MG63 (cell line): ENCODE results near the gene FBXO27. TPM values are rescaled to one million over a fixed set of nuclear protein-coding genes. Genes with fewer than 3 reads are reported as not detected.
"Not testable (repeated sequence)": the region's sequence is repeated elsewhere in the genome, so short reads cannot be mapped to it uniquely, and the experiment has no call there.

Source experiments
- DNase-seq: peaks from one replicate; pipeline ENCODE4 v3.0.0-alpha.2; 2020
- H3K27me3 ChIP-seq: fragments of 250-450 bp; sonication (Bioruptor Pico); 2 replicates; pipeline ENCODE4 v1.5.1; 2020; ENCODE audit warnings: mild to moderate bottlenecking, moderate library complexity
- H3K36me3 ChIP-seq: fragments of 250-450 bp; sonication (Bioruptor Pico); 2 replicates; pipeline ENCODE4 v1.5.1; 2020; ENCODE audit warnings: mild to moderate bottlenecking, moderate library complexity
- H3K4me3 ChIP-seq: fragments of 250-450 bp; sonication (Bioruptor Pico); 2 replicates; pipeline ENCODE4 v1.5.1; 2020; ENCODE audit warnings: mild to moderate bottlenecking, moderate library complexity
- H3K9me3 ChIP-seq: fragments of 250-450 bp; sonication (Bioruptor Pico); 2 replicates; pipeline ENCODE4 v1.5.1; 2020; ENCODE audit warnings: mild to moderate bottlenecking, moderate library complexity
- total RNA-seq: library from RNA; depleted of rRNA; stranded (reverse); fragments of >200 nt; shearing (Covaris generic); gene quantifications from 2 replicates; pipeline ENCODE4 v1.2.3, GENCODE V29; 2014; ENCODE audit warnings: low replicate concordance

FBXO27 gene
- total RNA-seq, 1 experiment from 2014 or later = 0.82 TPM

DNA sequence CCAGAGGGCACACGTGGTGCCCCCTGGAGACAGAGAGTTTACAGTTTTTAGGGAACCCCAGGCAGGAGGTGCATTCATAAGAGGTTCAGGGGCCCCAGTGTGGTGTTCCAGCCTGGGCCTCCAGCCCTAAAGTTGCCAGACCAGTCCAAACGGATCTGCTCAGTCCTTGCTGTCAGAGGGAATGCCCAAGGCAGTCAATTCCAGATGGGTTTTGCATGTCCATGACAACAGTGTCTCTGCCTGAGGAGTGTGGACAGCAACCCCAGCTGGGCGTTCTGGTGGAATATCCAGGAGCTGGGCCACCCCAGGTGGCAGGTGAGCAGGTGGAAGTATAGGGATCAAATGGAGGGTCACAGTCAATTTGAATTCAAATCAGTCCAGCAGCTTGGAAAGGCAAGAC, 25.3 kb downstream of the FBXO27 start:
- Histone ChIP-seq H3K4me3 (no peak overlapping the region), H3K9me3 (no peaks in the 10 kb centered on the region), H3K27me3 (no peaks in the 10 kb centered on the region), H3K36me3 (no peaks in the 10 kb centered on the region)
- no peak for DNase-seq

DNA sequence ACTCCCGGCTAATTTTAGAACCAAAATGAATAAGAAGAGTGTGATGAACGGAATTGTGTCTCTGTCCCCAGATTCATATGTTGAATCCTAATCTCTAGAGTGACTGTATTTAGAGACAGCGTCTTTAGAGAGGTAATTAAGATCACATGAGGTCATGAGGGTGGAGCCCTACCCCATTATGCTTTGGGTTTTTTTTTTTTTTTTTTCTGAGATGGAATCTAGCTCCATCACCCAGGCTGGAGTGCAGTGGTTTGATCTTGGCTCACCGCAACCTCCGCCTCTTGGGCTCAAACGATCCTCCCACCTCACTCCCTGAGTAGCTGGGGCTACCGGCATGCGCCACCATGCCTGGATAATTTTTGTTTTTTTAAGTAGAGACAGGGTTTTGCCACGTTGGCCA, 27.9 kb downstream of the FBXO27 start:
- Histone ChIP-seq H3K27me3 (no peaks in the 10 kb centered on the region), H3K4me3 (no peak overlapping the region), H3K9me3 (no peaks in the 10 kb centered on the region), H3K36me3 (no peaks in the 10 kb centered on the region)
- no peak for DNase-seq

DNA sequence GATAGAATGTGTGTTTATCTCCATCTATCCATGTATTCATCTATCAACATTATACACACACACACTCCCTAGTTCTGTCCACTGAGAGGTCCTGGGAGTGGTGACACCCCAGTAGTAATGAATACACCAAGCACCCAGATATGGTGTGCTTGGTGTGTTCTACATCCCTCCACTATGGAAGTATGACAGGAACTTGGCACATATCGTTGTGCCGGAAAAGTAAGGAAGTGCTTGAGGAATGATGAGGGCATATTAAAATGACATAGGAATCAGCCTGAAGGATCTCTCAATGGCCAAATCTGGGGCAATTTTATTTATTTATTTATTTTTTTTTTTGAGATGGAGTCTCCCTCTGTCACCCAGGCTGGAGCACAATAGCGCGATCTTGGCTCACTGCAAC, 28.6 kb downstream of the FBXO27 start:
- H3K4me3 ChIP-seq = no peak overlapping the region
- H3K9me3 ChIP-seq = peaks cover 2% of the 10 kb centered on the region; the same call in 1 of the 2 replicates
- no peak for DNase-seq
- no peaks in the 10 kb centered on the region for H3K27me3 ChIP-seq
- H3K36me3 ChIP-seq = no peaks in the 10 kb centered on the region

DNA sequence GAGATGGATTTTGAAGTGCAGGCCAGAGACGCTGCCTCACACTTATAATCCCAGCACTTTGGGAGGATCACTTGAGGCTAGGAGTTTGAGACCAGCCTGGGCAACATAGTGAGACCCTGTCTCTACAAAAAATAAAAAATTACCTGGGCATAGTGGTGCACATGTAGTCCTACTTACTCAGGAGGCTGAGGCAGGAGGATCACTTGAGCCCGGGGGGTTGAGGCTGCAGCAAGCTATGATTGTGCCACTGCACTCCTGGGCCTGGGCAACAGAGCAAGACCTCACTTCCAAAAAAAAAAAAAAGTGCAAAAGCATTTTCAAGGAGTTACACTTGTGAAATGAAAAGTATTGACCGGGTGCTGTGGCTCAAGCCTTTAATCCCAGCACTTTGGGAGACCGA, 29.2 kb downstream of the FBXO27 start:
- no peak overlapping the region for H3K4me3 ChIP-seq
- no peak for DNase-seq
- peaks cover 6% of the 10 kb centered on the region; the same call in 1 of the 2 replicates for H3K9me3 ChIP-seq

DNA sequence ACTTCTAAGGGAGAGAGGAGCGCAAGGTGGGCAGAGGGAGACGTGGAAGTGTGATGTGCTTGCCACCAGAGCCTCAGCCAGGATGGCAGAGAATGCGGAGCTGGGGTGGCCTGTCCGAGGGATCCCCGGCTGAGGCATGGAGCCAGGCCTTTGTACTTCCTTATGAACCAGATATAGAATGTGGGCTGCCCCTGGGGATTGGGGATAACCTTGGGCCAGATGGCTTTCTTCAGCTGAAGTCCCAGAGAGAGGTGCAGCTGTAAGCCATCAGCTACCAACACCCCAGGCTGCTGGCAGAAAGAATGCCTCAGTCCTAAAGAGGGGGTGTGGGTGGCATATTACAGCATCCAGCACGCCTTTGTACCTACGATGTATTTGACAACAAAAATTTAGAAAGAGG, 31.3 kb downstream of the FBXO27 start:
- H3K27me3 ChIP-seq = no peaks in the 10 kb centered on the region
- H3K9me3 ChIP-seq = peaks cover 6% of the 10 kb centered on the region; the same call in 1 of the 2 replicates
- no peak for DNase-seq
- no peaks in the 10 kb centered on the region for H3K36me3 ChIP-seq
- no peak overlapping the region for H3K4me3 ChIP-seq

More for the DNA sequence above, 29.2 kb downstream of the FBXO27 start:
- Histone ChIP-seq H3K36me3 (no peaks in the 10 kb centered on the region), H3K27me3 (no peaks in the 10 kb centered on the region)

DNA sequence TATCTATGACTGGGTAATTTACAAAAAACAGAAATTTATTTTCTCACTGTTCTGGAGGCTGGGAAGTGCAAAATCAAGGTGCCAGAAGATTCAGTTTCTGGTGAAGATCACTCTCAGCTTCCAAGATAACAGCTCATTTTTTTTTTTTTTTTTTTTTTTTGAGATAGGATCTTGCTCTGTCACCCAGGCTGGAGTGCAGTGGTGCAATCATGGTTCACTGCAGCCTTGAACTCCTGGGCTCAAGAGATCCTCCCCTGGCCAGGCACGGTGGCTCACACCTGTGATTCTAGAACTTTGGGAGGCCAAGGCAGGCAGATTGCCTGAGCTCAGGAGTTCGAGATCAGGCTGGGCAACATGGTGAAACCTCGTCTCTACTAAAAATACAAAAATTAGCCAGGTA, 34.8 kb downstream of the FBXO27 start:
- H3K27me3 ChIP-seq, DNase-seq, H3K36me3 ChIP-seq, H3K4me3 ChIP-seq: not testable (repeated sequence)
- H3K9me3 ChIP-seq = peaks cover 11% of the 10 kb centered on the region; the same call in 1 of the 2 replicates

DNA sequence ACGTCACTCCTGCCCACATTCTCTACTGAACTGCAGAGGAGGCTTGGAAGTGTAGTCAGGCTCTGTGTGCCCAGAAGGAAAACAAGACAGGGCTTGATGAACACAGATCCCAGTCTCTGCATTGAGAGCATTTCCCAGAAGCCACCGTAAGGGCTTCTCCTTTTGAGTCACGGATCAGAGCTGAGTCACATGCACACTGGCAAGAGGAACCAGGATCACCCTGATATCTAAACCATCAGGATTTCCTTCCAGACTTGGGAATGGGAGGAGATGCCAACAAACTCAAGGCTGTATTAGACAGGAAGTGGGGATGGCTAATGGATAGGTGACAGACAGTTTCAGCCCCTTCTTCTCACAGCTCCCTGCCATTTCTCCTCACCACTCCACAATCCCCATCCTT, 39.1 kb downstream of the FBXO27 start:
- DNase-seq = peak; percentile 84

DNA sequence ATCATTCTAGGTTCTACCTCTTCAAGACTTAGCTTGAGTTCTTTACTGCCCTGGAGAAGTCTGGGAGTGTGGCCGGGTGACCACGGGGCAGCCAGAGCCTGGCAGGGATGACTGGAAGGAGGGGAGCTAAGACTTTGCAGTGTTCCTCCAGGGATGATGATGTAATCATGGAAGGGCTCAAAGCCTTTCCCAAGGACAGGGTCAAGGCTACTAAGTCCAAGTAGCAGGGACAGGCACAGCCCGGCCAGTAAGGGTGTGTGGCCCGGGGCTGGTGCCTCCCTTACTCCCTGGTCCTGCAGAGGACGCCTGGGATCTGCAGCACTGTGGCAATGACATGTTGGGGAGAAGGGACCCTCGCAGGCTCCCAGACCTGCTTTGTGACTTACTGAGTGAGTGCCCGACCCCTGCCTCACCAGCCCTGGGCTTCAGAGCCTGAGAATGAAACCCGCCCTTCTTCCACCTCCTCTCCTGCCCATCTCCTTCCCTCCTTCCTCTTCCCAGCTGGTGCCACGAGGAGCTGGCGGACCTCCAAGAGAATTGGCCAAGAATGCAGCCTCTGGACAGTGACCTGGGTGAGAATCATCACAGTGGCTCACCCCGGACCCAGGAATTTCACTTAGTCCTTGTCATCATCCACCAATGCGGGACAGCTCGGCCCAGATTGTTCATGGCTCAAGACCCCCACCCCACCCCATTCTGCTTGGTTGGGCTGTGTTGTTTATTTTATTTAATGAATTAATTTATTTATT, 41.2 kb downstream of the FBXO27 start:
- DNase-seq = peak; percentile 83
- H3K4me3 ChIP-seq = no peak overlapping the region
- 0 out of 2 replicates have a peak, but pooled peaks cover 6% of the 10 kb centered on the region for H3K9me3 ChIP-seq
- H3K27me3 ChIP-seq = no peaks in the 10 kb centered on the region
- H3K36me3 ChIP-seq = no peaks in the 10 kb centered on the region

More for the DNA sequence above, 39.1 kb downstream of the FBXO27 start:
- Histone ChIP-seq H3K9me3 (0 out of 2 replicates have a peak, but pooled peaks cover 6% of the 10 kb centered on the region), H3K4me3 (no peak overlapping the region), H3K27me3 (no peaks in the 10 kb centered on the region), H3K36me3 (no peaks in the 10 kb centered on the region)

DNA sequence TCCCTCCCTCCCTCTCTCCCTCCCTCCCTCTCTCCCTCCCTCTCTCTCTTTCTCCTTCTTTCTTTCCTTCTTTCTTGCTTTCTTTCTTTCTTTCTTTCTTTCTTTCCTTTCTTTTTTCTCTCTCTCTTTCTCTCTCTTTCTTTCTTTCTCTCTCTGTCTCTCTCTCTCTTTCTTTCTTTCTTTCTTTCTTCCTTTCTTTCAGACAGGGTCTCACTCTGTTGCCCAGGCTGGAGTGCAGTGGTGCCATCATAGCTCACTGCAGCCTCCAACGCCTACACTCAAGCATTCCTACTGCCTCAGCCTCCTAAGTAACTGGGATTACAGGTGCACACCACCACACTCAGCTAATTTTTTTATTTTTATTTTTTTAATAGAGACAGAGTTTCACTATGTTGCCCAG, 42.7 kb downstream of the FBXO27 start:
- not testable (repeated sequence) for H3K27me3 ChIP-seq, H3K36me3 ChIP-seq, H3K4me3 ChIP-seq, DNase-seq, H3K9me3 ChIP-seq

DNA sequence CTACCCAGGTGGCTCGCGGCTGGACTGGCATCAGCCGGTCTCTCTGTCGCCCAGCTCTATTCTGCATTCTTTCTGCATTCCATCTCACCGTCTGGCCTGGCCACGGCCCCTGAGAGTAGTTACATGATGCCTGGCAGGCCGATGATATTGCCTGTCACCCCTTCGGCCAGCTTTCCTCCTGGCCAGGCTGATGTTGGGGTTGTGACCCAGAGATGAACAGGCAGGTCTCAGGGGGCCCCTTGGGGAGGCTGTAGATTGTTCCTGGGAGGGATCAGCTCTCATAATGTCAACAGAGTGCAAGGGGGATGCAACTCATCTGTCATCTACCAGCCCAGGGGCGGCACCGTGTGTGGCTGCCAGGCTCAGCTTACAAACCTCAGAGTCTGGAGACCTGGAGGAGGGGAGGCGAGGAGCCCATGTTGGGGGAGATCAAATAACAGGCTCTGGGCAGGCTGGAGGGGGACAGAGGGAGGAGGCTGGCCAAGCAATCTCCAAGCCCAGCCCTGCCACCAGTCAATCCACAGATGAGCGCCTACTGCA, 43.2 kb downstream of the FBXO27 start:
- H3K9me3 ChIP-seq = 0 out of 2 replicates have a peak, but pooled peaks cover 6% of the 10 kb centered on the region
- DNase-seq = peak; percentile 39

DNA sequence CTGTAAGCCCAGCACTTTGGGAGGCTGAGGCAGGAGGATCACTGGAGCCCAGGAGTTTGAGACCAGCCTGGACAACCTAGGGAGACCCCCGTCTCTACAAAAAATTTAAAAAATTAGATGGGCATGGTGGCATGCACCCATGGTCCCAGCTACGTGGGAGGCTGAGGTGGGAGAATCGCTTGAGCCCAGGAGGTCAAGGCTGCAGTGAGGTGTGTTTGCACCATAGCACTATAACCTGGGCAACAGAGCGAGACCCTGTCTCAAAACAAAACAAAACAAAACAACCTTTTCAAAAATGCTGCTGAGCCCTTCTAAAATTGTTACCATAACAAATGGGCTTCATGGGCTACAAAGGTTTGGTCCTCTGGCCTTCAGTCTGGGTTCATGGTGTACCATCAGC, 43.7 kb downstream of the FBXO27 start:
- not testable (repeated sequence) for DNase-seq, H3K9me3 ChIP-seq, H3K27me3 ChIP-seq, H3K36me3 ChIP-seq, H3K4me3 ChIP-seq

More for the DNA sequence above, 43.2 kb downstream of the FBXO27 start:
- Histone ChIP-seq H3K27me3 (no peaks in the 10 kb centered on the region), H3K36me3 (no peaks in the 10 kb centered on the region), H3K4me3 (no peak overlapping the region)

DNA sequence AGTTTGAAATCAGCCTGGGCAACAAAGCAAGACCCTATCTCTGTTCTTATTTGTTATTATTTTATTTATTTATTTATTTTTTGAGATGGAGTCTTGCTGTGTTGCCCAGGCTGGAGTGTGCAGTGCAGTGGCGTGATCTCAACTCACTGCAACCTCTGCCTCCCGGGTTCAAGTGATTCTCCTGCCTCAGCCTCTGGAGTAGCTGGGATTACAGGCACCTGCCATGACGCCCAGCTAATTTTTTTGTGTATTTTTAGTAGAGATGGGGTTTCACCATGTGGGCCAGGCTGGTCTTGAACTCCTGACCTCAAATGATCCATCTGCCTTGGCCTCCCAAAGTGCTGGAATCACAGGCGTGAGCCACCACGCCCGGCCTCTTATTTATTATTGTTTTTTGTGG, 44.6 kb downstream of the FBXO27 start:
- H3K9me3 ChIP-seq, H3K27me3 ChIP-seq, H3K36me3 ChIP-seq, DNase-seq, H3K4me3 ChIP-seq: not testable (repeated sequence)

DNA sequence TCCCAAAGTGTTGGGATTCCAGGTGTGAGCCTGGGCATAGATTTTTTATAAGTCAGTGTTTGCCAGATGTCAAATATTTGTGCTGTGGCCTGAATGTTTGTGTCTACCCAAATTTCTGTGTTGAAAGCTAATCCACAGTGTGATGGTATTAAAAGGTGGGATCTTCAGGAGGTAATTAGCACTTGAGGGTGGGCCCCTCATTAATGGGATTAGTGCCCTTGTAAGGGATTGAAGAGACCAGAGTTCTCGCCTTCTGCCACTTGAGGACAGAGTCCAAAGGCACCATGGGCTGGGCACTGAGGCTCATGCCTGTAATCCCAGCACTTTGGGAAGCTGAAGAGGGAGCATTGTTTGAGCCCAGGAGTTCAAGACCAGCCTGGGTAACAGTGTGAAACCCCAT, 47.1 kb downstream of the FBXO27 start:
- no peaks in the 10 kb centered on the region for H3K27me3 ChIP-seq
- no peaks in the 10 kb centered on the region for H3K9me3 ChIP-seq
- H3K36me3 ChIP-seq = no peaks in the 10 kb centered on the region
- H3K4me3 ChIP-seq = no peak overlapping the region
- DNase-seq = no peak

DNA sequence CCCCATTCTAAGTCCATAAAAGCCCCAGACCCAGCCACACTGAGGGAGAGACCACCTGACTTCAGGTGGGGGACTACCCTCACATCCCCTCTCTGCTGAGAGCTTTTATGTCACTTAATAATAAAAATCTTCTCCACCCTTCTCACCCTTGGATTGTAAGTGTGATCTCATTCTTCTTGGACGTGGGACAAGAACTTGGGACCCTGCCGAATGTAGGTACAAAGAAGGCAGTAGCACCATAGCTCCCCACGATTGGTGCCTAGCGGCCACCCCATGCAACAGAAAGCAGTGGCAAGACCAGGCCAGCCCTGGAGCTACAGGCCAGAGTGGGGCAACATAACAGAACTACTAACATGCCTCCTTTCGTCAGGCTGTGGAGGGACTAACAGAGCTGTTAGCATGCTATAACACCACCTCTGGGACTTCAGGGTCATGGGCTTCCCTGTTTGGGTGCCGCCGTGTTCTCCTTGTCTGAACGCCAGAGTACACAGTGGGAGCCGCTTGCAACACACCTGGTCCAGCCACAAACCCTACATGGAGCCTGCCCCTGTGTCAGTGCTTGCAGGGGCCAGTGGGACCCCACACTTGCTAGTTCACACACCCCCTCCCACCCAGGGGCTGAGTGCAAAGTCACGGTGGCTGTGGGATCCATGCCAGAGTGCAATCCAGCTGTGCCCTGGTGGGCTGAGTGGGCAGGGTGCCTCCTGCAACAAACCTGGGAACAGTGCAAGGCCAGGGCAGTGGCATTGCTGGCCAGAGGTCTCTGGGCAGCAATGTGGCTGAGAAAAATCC, 51.6 kb downstream of the FBXO27 start:
- DNase-seq = no peak
- Histone ChIP-seq H3K27me3 (no peaks in the 10 kb centered on the region), H3K4me3 (no peak overlapping the region), H3K9me3 (no peaks in the 10 kb centered on the region), H3K36me3 (no peaks in the 10 kb centered on the region)

DNA sequence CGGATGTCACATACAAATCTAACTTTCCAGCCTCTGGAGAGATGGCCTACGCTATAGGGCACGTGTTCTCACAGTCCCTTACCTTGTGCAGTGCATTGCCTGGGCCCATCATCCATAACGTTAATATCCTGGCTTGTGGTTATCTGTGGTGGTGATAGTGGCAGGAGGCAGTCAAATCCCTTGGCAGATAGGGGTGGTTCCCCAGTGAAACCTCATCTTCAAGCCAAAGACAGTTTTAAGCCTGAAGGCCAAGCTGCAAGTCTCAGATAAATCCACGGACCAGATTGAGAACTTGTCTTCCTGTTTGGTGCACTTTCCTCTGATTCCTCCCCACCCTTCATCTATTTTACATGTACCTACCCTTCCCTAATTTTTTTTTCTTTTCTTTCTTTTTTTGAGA, 52.5 kb downstream of the FBXO27 start:
- H3K27me3 ChIP-seq = no peaks in the 10 kb centered on the region
- H3K4me3 ChIP-seq = no peak overlapping the region
- H3K36me3 ChIP-seq = no peaks in the 10 kb centered on the region
- no peak for DNase-seq
- H3K9me3 ChIP-seq = no peaks in the 10 kb centered on the region

DNA sequence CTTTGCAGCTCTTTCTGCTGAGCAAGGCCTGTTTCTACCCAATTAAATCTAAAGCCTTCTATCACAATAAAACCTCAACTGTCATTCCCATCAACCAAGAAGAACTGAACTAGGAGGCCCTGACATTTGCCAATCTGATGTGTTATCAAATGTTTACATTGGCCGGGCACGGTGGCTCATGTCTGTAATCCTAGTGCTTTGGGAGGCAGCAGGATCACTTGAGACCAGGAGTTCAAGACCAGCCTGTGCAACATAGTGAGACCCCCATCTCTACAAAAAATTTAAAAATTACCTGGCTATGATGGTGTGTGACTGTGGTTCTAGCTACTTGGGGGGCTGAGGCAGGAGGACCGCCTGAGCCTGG, 54.0 kb downstream of the FBXO27 start:
- peak; percentile 10 for DNase-seq

More for the DNA sequence above, 54.0 kb downstream of the FBXO27 start:
- no peaks in the 10 kb centered on the region for H3K27me3 ChIP-seq
- no peaks in the 10 kb centered on the region for H3K9me3 ChIP-seq
- H3K4me3 ChIP-seq = no peak overlapping the region
- H3K36me3 ChIP-seq = peaks cover under 1% of the 10 kb centered on the region; the same call in 1 of the 2 replicates
